ENCODE results near the gene ST8SIA1. TPM values are rescaled to one million over a fixed set of nuclear protein-coding genes. Genes with fewer than 3 reads are reported as not detected.
"Not testable (repeated sequence)": the region's sequence is repeated elsewhere in the genome, so short reads cannot be mapped to it uniquely, and the experiment has no call there.

The ST8SIA1 gene
- total and polyA plus RNA-seq, 5 donors from 2014 or later, result 1.2 to 39.4 (median 3.3) TPM

DNA sequence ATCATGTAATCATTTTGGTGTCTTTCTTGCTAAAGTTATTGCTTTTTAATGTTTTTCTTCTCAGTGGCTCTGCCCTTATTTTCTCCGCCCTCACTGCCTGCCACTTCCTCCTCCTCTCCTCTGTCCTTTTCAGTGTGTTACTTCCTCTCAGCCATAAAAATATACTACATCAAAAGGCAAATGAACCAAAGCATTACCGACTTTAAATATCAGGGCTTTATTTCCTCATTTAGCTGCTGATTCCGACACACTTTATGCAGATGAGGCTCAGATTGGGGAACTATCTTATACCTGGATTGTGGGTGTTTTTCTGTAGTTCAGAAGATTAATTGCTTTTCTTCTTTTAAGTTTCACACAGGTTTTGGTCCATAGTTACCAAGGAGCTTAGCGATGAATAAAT is 170.4 kb downstream of the ST8SIA1 start:
- peak; percentile 84 to 85 for ATAC-seq (ENCODE audit: low read depth in 2 of 2)
- Mint-ChIP-seq H3K9me3 (peaks cover 0 to 3% (median 0%) of the 10 kb centered on the region in 7 donors), H3K4me3 (peak overlapping the region; percentile 56 to 95 (median 60)), H3K27me3 (no peaks in the 10 kb centered on the region), H3K27ac (peak overlapping the region; percentile 78 to 90 (median 83)), H3K4me1 (peaks cover 24 to 65% (median 45%) of the 10 kb centered on the region in 4 donors), H3K36me3 (no peaks in the 10 kb centered on the region)
- H3K4me3 ChIP-seq (ENCODE audit: low read depth, low read length), result peak overlapping the region; percentile 69
- no peaks in the 10 kb centered on the region for H3K9me3 ChIP-seq (ENCODE audit: control insufficient read depth in 2 of 2, low read length in 2 of 2)
- H3K27ac ChIP-seq (ENCODE audit: insufficient read depth, low read length, poor library complexity, severe bottlenecking), result peak overlapping the region; percentile 72
- peaks cover 47% of the 10 kb centered on the region for H3K4me1 ChIP-seq (ENCODE audit: control insufficient read depth, insufficient read depth, low read length, poor library complexity, severe bottlenecking)
- H3K27me3 ChIP-seq (ENCODE audit: control insufficient read depth, insufficient read depth, low read length), result no peaks in the 10 kb centered on the region
- peak in 2 of 3 donors; percentile 55 to 78 for DNase-seq
- H3K36me3 ChIP-seq (ENCODE audit: control insufficient read depth, insufficient read depth, low read length), result no peaks in the 10 kb centered on the region

DNA sequence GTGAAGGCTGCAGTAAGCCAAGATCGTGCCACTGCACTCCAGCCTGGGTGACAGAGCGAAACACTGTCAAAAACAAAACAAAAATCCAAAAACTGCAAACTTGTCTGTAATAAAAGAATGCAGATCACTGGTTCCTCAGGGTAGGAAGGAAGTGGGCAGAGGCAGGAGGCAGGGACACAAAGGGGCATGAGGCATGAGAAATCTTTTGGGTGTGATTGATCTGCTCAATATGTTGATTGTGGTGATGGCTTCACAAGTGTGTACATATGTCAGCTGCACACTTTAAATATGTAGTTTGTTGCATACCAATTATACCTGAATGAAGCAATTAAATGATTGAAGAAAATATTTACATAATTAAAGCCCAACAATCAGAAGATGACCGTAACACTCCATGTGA is 170.9 kb downstream of the ST8SIA1 start:
- Mint-ChIP-seq H3K36me3 (no peaks in the 10 kb centered on the region), H3K9me3 (peaks cover 0 to 3% (median 0%) of the 10 kb centered on the region in 7 donors), H3K27me3 (peaks cover 3% of the 10 kb centered on the region), H3K4me1 (peaks cover 25 to 67% (median 49%) of the 10 kb centered on the region in 4 donors), H3K4me3 (peak overlapping the region; percentile 34 to 95 (median 56)), H3K27ac (peak overlapping the region; percentile 78 to 90 (median 83))
- ATAC-seq (ENCODE audit: low read depth in 2 of 2) (peak in 1 of 2 donors; percentile 30), DNase-seq (peak in 1 of 3 donors; percentile 52)
- H3K4me3 ChIP-seq (ENCODE audit: low read depth, low read length), result peak overlapping the region; percentile 69
- no peaks in the 10 kb centered on the region for H3K36me3 ChIP-seq (ENCODE audit: control insufficient read depth, insufficient read depth, low read length)
- peaks cover 47% of the 10 kb centered on the region for H3K4me1 ChIP-seq (ENCODE audit: control insufficient read depth, insufficient read depth, low read length, poor library complexity, severe bottlenecking)
- peak overlapping the region; percentile 72 for H3K27ac ChIP-seq (ENCODE audit: insufficient read depth, low read length, poor library complexity, severe bottlenecking)
- H3K9me3 ChIP-seq (ENCODE audit: control insufficient read depth in 2 of 2, low read length in 2 of 2), result no peaks in the 10 kb centered on the region
- no peaks in the 10 kb centered on the region for H3K27me3 ChIP-seq (ENCODE audit: control insufficient read depth, insufficient read depth, low read length)

- H3K4me1 ChIP-seq (ENCODE audit: control insufficient read depth, insufficient read depth, low read length, poor library complexity, severe bottlenecking), result peaks cover 47% of the 10 kb centered on the region
- Mint-ChIP-seq H3K9me3 (peaks cover 0 to 4% (median 0%) of the 10 kb centered on the region in 7 donors), H3K36me3 (peaks cover 3% of the 10 kb centered on the region), H3K27me3 (peaks cover 4% of the 10 kb centered on the region), H3K4me1 (peaks cover 32 to 64% (median 50%) of the 10 kb centered on the region in 4 donors), H3K4me3 (peak overlapping the region; percentile 34 to 81 (median 62)), H3K27ac (peak overlapping the region; percentile 75 to 90 (median 85))
- peak in 2 of 3 donors; percentile 32 to 60 for DNase-seq
- H3K27me3 ChIP-seq (ENCODE audit: control insufficient read depth, insufficient read depth, low read length), result no peaks in the 10 kb centered on the region
- peak; percentile 48 to 65 for ATAC-seq (ENCODE audit: low read depth in 2 of 2)
- no peaks in the 10 kb centered on the region for H3K36me3 ChIP-seq (ENCODE audit: control insufficient read depth, insufficient read depth, low read length)
- peak overlapping the region; percentile 56 for H3K27ac ChIP-seq (ENCODE audit: insufficient read depth, low read length, poor library complexity, severe bottlenecking)
- H3K9me3 ChIP-seq (ENCODE audit: control insufficient read depth in 2 of 2, low read length in 2 of 2), result no peaks in the 10 kb centered on the region
- peak overlapping the region; percentile 61 for H3K4me3 ChIP-seq (ENCODE audit: low read depth, low read length)
Measured at GRCh38 chr12:22160396-22161003, 174.0 kb downstream of the ST8SIA1 start.

GRCh38 chr12:22149286-22149685 is 185.2 kb downstream of the ST8SIA1 start:
- not testable (repeated sequence) for H3K27me3 Mint-ChIP-seq; H3K36me3 Mint-ChIP-seq; H3K9me3 ChIP-seq (ENCODE audit: control insufficient read depth in 2 of 2, low read length in 2 of 2); H3K4me3 ChIP-seq (ENCODE audit: low read depth, low read length); H3K27ac ChIP-seq (ENCODE audit: insufficient read depth, low read length, poor library complexity, severe bottlenecking); ATAC-seq (ENCODE audit: low read depth in 2 of 2); H3K4me3 Mint-ChIP-seq; H3K36me3 ChIP-seq (ENCODE audit: control insufficient read depth, insufficient read depth, low read length); H3K27me3 ChIP-seq (ENCODE audit: control insufficient read depth, insufficient read depth, low read length); DNase-seq
- H3K4me1 ChIP-seq (ENCODE audit: control insufficient read depth, insufficient read depth, low read length, poor library complexity, severe bottlenecking), result peaks cover 13% of the 10 kb centered on the region
- peak overlapping the region in 1 of 3 donors; percentile 23 for H3K27ac Mint-ChIP-seq
- peaks cover 0 to 32% (median 6%) of the 10 kb centered on the region in 4 donors for H3K4me1 Mint-ChIP-seq
- H3K9me3 Mint-ChIP-seq, result peaks cover 0 to 10% (median 1%) of the 10 kb centered on the region in 7 donors

DNA sequence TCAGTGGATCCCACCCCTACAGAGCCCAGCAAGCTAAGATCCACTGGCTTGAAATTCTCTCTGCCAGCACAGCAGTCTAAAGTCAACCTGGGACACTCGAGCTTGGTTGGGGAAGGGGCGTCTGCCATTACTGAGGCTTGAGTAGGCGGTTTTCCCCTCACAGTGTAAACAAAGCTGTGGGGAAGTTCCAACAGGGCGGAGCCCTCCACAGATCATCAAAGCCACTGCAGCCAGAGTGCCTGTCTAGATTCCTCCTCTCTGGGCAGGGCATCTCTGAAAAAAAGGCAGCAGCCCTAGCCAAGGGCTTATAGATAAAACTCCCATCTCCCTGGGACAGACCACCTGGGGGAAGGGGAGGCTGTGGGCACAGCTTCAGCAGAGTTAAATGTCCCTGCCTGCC is 187.8 kb downstream of the ST8SIA1 start:
- Mint-ChIP-seq H3K9me3 (peaks cover 0 to 10% (median 1%) of the 10 kb centered on the region in 7 donors), H3K4me1 (peaks cover 0 to 30% (median 4%) of the 10 kb centered on the region in 4 donors), H3K27ac (peak overlapping the region; percentile 15 to 93 (median 18)), H3K4me3 (peak overlapping the region in 1 of 4 donors; percentile 53)
- H3K36me3 ChIP-seq (ENCODE audit: control insufficient read depth, insufficient read depth, low read length); H3K27me3 Mint-ChIP-seq; H3K4me3 ChIP-seq (ENCODE audit: low read depth, low read length); H3K27me3 ChIP-seq (ENCODE audit: control insufficient read depth, insufficient read depth, low read length); H3K36me3 Mint-ChIP-seq; H3K9me3 ChIP-seq (ENCODE audit: control insufficient read depth in 2 of 2, low read length in 2 of 2); H3K27ac ChIP-seq (ENCODE audit: insufficient read depth, low read length, poor library complexity, severe bottlenecking): not testable (repeated sequence)
- ATAC-seq (ENCODE audit: low read depth in 2 of 2) (peak; percentile 53 to 70), DNase-seq (peak in 1 of 3 donors; percentile 45)
- H3K4me1 ChIP-seq (ENCODE audit: control insufficient read depth, insufficient read depth, low read length, poor library complexity, severe bottlenecking), result peaks cover 13% of the 10 kb centered on the region

Other genes starting within 250 kb of the ST8SIA1 start
- 40.0 TPM for gene C2CD5, start 209.8 kb upstream of the ST8SIA1 start, total RNA-seq
- 10 to 100 TPM; 12.8 to 23.3 (median 18.7) TPM for gene C2CD5, start 209.8 kb upstream of the ST8SIA1 start, polyA plus RNA-seq